Epithelial cell of esophagus (primary cell): ENCODE data around the gene P2RX2.

Experiments
- DNase-seq: peaks from one replicate; pipeline ENCODE4 v3.0.0; 2010; ENCODE audit warnings: low read depth
- H3K4me3 ChIP-seq: 2 replicates; pipeline ENCODE4 v1.5.1; 2011; ENCODE audit warnings: mild to moderate bottlenecking, low read length, control low read depth
- TF ChIP-seq, protein P1 (sequence below): IDR thresholded peaks from 2 replicates; pipeline ENCODE4 v1.5.1; 2011; ENCODE audit warnings: low read depth, mild to moderate bottlenecking, low read length, control low read depth, inconsistent platforms; ENCODE audit not compliant: insufficient read depth; ENCODE audit errors: missing control alignments

The P2RX2 gene

DNA sequence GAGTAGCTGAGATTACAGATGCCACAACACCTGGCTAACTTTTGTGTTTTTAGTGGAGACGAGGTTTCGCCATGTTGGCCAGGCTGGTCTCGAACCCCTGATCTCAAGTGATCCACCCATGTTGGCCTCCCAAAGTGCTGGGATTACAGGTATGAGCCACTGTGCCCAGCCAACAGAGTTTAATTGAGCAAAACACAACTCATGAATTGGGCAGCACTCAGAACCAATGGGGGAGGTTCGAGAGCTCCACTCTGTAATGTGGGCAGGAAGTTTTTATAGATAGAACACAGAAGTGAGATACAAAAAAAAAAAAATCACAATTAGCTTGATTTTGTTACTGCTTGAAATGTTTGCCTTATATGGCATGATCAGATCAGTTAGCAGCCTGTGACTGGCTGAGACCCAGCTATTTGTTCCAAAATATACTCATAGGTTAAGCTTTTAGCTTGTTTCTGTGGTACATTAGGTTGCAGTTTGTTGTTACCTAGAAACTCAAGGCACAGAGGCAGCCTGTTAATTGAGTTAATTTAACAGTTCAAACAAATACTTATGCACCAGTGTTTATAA is 1.4 kb upstream of the P2RX2 start:
- H3K4me3 ChIP-seq: no peak overlapping the region
- TF ChIP-seq, protein P1, sequence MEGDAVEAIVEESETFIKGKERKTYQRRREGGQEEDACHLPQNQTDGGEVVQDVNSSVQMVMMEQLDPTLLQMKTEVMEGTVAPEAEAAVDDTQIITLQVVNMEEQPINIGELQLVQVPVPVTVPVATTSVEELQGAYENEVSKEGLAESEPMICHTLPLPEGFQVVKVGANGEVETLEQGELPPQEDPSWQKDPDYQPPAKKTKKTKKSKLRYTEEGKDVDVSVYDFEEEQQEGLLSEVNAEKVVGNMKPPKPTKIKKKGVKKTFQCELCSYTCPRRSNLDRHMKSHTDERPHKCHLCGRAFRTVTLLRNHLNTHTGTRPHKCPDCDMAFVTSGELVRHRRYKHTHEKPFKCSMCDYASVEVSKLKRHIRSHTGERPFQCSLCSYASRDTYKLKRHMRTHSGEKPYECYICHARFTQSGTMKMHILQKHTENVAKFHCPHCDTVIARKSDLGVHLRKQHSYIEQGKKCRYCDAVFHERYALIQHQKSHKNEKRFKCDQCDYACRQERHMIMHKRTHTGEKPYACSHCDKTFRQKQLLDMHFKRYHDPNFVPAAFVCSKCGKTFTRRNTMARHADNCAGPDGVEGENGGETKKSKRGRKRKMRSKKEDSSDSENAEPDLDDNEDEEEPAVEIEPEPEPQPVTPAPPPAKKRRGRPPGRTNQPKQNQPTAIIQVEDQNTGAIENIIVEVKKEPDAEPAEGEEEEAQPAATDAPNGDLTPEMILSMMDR: no peak
- DNase-seq: no peak

DNA sequence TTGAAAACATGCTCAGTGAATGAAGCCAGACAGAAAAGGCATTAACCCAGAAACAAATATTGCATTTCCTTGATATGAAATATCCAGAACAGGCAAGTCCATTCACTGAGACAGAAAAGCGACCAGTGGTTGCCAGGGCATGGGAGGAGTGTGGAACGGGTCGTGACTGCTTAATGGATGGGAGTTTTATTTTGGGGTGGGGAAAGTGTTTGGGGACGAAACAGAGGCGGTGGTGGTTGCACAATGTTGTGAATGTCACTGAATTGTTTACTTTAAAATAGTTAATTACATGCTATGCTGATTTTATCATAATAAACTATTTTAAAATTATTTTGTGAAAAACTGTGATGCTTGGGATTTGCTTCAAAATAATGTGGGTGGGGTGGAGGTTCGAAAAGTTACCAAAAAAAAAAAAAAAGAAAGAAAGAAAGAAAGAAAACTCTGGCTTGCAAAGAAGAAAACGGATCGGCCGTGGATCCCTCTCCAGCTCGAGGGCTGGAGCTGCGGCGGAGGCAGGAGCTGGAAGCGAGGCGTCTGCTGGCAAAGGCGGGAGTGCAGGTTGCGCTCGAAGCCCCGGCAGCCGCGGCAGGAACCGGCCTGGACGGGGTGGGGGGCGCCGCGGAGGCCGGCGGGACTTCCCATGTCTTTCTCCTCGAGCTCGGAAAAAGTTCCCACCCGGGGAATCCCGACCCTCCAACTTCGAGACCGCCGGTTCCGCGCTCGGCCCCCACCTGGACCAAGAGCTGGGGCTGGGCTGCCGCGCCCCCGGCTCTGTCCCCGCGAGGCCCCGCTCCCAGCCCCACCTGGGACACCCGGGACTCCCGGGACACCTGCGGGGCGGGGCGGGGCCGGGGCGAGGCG is 524 bp upstream of the P2RX2 start:
- H3K4me3 ChIP-seq: no peak overlapping the region
- TF ChIP-seq, protein P1: no peak
- no peak for DNase-seq

DNA sequence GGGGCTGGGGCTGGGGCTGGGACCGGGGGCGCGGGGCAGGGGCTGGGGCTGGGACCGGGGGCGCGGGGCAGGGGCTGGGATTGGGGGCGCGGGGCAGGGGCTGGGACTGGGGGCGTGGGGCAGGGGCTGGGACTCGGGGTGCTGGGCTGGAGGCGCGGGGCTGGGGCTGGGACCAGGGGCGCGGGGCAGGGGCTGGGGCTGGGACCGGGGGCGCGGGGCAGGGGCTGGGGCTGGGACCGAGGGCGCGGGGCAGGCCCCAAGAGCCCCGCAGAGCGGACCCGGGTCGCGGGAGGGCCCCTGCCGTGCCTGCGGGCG is 452 bp downstream of the P2RX2 start:
- no peak overlapping the region for H3K4me3 ChIP-seq
- DNase-seq: no peak
- TF ChIP-seq, protein P1: no peak

DNA sequence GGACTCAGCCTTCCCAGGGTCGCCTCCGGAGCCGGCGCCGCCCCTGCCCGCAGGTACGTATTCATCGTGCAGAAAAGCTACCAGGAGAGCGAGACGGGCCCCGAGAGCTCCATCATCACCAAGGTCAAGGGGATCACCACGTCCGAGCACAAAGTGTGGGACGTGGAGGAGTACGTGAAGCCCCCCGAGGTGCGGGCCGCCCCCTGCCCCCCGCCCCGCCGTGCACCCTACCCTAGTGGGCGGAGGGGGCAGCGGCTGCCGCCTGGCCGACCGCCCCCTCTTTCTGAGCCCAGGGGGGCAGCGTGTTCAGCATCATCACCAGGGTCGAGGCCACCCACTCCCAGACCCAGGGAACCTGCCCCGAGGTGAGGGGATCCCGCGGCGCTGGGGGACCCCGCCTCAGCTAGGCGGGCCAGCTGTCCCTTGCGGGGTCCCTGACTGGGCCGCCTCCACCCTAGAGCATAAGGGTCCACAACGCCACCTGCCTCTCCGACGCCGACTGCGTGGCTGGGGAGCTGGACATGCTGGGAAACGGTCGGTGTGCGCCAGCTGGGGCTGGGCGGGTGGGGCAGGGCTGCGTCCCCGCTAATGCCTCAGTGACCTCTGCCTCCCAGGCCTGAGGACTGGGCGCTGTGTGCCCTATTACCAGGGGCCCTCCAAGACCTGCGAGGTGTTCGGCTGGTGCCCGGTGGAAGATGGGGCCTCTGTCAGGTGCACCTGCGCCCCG is 973 bp downstream of the P2RX2 start:
- TF ChIP-seq, protein P1: no peak
- H3K4me3 ChIP-seq: no peak overlapping the region
- DNase-seq: no peak

DNA sequence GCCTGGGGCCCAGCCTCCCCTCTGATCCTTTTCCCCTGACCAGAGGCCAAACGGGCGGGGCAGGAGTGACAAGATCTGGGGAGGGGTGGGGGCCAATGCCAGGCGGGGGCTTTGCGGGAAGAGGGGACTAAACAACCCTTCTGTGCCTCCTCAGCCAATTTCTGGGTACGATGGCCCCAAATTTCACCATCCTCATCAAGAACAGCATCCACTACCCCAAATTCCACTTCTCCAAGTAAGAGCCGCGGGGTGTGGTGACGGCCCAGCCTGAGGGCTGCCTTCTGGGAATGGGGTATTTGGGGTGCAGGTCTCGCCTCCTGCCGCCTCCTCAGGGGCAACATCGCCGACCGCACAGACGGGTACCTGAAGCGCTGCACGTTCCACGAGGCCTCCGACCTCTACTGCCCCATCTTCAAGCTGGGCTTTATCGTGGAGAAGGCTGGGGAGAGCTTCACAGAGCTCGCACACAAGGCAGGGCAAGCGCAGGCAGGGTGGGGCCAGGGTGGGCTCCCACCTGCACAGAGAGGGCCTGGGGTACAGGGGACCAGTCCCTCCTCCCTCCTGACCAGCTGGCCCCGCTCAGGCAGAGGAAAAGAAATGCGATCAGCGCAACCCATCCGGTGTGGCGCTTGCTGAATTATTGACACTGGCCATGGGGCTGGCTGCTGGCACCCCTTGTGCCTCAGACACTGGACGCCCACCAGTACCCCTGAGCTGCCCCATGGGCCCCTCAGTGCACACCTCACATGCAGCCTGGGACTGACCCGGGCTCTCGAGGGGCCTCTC is 1.7 kb downstream of the P2RX2 start:
- TF ChIP-seq, protein P1: no peak
- DNase-seq: no peak
- H3K4me3 ChIP-seq: no peak overlapping the region

DNA sequence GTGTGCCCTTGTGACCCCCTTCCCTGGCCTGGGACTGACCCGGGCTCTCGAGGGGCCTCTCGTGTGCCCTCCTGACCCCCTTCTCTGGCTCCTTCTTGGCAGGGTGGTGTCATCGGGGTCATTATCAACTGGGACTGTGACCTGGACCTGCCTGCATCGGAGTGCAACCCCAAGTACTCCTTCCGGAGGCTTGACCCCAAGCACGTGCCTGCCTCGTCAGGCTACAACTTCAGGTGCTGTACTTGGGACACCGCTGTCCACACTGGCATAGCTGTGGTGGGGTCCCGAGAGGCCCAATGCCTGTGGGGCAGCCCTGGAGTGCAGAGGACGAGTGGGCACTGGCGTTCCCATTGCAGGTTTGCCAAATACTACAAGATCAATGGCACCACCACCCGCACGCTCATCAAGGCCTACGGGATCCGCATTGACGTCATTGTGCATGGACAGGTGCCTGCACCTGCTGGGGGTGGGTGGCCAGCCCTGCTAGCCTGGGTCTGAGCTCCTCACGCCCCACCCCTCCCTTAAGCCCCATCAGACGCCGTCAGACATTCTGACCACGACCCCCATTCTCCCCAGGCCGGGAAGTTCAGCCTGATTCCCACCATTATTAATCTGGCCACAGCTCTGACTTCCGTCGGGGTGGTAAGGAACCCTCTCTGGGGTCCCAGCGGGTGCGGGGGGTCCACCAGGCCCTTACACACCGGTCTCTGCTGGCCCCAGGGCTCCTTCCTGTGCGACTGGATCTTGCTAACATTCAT is 2.5 kb downstream of the P2RX2 start:
- H3K4me3 ChIP-seq: no peak overlapping the region
- TF ChIP-seq, protein P1: no peak
- DNase-seq: no peak
